Measurements from ENCODE around the gene MAGI2.

MAGI2 gene

DNA sequence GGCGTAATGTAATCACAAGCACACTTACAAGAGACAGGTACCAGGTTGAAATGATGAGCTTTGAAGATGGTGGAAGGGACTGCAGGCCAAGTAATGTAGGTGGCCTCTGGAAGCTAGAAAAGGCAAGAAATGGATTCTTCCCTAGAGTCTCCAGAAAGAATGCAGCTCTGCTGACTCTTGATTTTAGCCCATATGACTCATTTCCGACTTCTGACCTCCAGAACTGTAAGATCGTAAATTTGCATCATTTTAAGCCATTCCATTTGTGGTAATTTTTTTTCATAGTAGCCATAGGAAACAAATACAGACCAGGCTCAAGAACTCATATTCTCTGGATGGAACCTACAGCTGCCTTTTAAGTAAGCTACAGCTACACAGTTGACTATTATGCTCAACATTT lies 315.5 kb downstream of the MAGI2 start:
- Histone ChIP-seq H4K20me1 (ENCODE audit: control insufficient read depth, insufficient read depth, low read depth, low read length) (no peaks in the 10 kb centered on the region), H3K4me2 (ENCODE audit: low read length) (no peak overlapping the region)

DNA sequence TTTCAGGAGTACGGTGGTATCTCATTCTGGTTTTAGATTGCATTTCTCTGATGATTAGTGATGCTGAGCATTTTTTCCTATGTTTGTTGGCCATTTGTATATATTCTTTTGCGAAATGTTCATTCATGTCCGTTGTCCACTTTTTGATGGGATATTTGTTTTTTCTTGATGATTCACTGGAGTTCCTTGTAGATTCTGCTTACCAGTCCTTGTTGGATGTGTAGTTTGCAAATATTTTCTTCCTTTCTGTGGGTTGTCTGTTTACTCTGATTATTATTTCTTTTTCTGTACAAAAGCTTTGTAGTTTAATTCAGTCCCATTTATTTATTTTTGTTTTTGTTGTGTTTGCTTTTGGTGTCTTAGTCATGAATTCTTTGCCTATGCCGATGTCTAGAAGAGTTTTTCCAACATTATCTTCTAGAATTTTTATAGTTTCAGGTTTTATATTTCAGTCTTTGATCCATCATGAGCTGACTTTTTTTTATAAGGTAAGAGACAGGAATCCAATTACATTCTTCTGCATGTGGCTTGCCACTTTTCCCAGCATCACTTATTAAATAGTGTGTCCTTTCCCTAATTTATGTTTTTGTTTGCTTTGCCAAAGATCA lies 320.5 kb downstream of the MAGI2 start:
- 0 out of 2 replicates have a peak, but pooled peaks cover 3% of the 10 kb centered on the region for H3K9me3 ChIP-seq (ENCODE audit: control insufficient read depth, insufficient read depth, low read length)
- H3K36me3 ChIP-seq (ENCODE audit: control insufficient read depth, low read length), result no peaks in the 10 kb centered on the region
- no peak overlapping the region for H3K4me3 ChIP-seq (ENCODE audit: low read length)
- no peaks in the 10 kb centered on the region for H3F3A ChIP-seq (ENCODE audit: control insufficient read depth, insufficient read depth)
- H3K9me2 ChIP-seq (replicated peaks; ENCODE audit: control insufficient read depth, low read length), result no peaks in the 10 kb centered on the region; the same call in 1 of the 2 replicates
- TF ChIP-seq CTCF (IDR thresholded peaks at IDR 0.05; ENCODE audit: low read depth, low read length, poor library complexity, severe bottlenecking) (no peak), EZH2phosphoT487 (IDR thresholded peaks at IDR 0.05; ENCODE audit: borderline replicate concordance, low read length) (no peak)
- H3K27ac ChIP-seq (ENCODE audit: low read depth, low read length), result no peak overlapping the region
- no peaks in the 10 kb centered on the region for H3K27me3 ChIP-seq (ENCODE audit: control insufficient read depth, low read length)
- H3K4me2 ChIP-seq (ENCODE audit: low read length), result no peak overlapping the region
- no peaks in the 10 kb centered on the region for H4K20me1 ChIP-seq (ENCODE audit: control insufficient read depth, insufficient read depth, low read depth, low read length)
- no peaks in the 10 kb centered on the region for H3K4me1 ChIP-seq (ENCODE audit: control insufficient read depth, low read length)
- H3K79me2 ChIP-seq (ENCODE audit: control insufficient read depth, low read length), result no peaks in the 10 kb centered on the region

More for the DNA sequence above, 315.5 kb downstream of the MAGI2 start:
- H3K4me3 ChIP-seq (ENCODE audit: low read length), result no peak overlapping the region
- H3K9me2 ChIP-seq (replicated peaks; ENCODE audit: control insufficient read depth, low read length), result no peaks in the 10 kb centered on the region; the same call in 1 of the 2 replicates
- no peaks in the 10 kb centered on the region for H3K36me3 ChIP-seq (ENCODE audit: control insufficient read depth, low read length)
- no peaks in the 10 kb centered on the region for H3K27me3 ChIP-seq (ENCODE audit: control insufficient read depth, low read length)
- H3F3A ChIP-seq (ENCODE audit: control insufficient read depth, insufficient read depth), result no peaks in the 10 kb centered on the region
- H3K27ac ChIP-seq (ENCODE audit: low read depth, low read length), result no peak overlapping the region
- H3K9me3 ChIP-seq (ENCODE audit: control insufficient read depth, insufficient read depth, low read length), result no peaks in the 10 kb centered on the region
- no peaks in the 10 kb centered on the region for H3K4me1 ChIP-seq (ENCODE audit: control insufficient read depth, low read length)
- TF ChIP-seq CTCF (IDR thresholded peaks at IDR 0.05; ENCODE audit: low read depth, low read length, poor library complexity, severe bottlenecking), result no peak
- no peak for TF ChIP-seq EZH2phosphoT487 (IDR thresholded peaks at IDR 0.05; ENCODE audit: borderline replicate concordance, low read length)
- no peaks in the 10 kb centered on the region for H3K79me2 ChIP-seq (ENCODE audit: control insufficient read depth, low read length)

DNA sequence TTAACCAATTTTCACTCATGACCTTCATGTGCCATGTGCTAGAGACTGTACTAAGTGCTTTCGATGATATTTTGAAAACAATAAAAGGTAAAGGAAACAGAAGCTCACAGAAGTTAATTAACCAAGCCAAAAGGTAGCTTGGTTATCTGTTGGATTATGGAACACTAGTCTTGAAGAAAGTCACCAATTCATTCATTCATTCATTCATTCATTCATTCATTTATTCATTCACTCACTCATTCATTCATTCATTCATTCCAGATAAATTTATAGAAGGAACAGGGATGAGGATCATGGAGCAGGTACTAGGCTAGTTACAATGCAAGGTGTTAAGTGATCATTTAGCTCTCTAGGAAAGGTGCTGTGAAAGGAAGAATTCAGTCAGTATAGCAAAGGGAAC lies 322.8 kb downstream of the MAGI2 start:
- H3K9me2 ChIP-seq (replicated peaks; ENCODE audit: control insufficient read depth, low read length), result no peaks in the 10 kb centered on the region; the same call in 1 of the 2 replicates
- H3K79me2 ChIP-seq (ENCODE audit: control insufficient read depth, low read length), result no peaks in the 10 kb centered on the region
- H3K36me3 ChIP-seq (ENCODE audit: control insufficient read depth, low read length), result no peaks in the 10 kb centered on the region
- H4K20me1 ChIP-seq (ENCODE audit: control insufficient read depth, insufficient read depth, low read depth, low read length), result no peaks in the 10 kb centered on the region
- H3K4me2 ChIP-seq (ENCODE audit: low read length), result no peak overlapping the region
- H3K27me3 ChIP-seq (ENCODE audit: control insufficient read depth, low read length), result no peaks in the 10 kb centered on the region
- no peaks in the 10 kb centered on the region for H3K4me1 ChIP-seq (ENCODE audit: control insufficient read depth, low read length)
- H3K4me3 ChIP-seq (ENCODE audit: low read length), result no peak overlapping the region
- 0 out of 2 replicates have a peak, but pooled peaks cover 3% of the 10 kb centered on the region for H3K9me3 ChIP-seq (ENCODE audit: control insufficient read depth, insufficient read depth, low read length)
- H3K27ac ChIP-seq (ENCODE audit: low read depth, low read length), result no peak overlapping the region
- TF ChIP-seq EZH2phosphoT487 (IDR thresholded peaks at IDR 0.05; ENCODE audit: borderline replicate concordance, low read length) (no peak), CTCF (IDR thresholded peaks at IDR 0.05; ENCODE audit: low read depth, low read length, poor library complexity, severe bottlenecking) (no peak)
- H3F3A ChIP-seq (ENCODE audit: control insufficient read depth, insufficient read depth), result no peaks in the 10 kb centered on the region
